Limb (tissue), 2 donors: ENCODE data around the gene UBA52.

Experiments used
- DNase-seq, 2 donors: peaks; one replicate each; pipeline ENCODE4 v3.0.0-alpha.2; 2016; ENCODE audit errors: extremely low spot score in 2 of 2

UBA52 gene

DNA sequence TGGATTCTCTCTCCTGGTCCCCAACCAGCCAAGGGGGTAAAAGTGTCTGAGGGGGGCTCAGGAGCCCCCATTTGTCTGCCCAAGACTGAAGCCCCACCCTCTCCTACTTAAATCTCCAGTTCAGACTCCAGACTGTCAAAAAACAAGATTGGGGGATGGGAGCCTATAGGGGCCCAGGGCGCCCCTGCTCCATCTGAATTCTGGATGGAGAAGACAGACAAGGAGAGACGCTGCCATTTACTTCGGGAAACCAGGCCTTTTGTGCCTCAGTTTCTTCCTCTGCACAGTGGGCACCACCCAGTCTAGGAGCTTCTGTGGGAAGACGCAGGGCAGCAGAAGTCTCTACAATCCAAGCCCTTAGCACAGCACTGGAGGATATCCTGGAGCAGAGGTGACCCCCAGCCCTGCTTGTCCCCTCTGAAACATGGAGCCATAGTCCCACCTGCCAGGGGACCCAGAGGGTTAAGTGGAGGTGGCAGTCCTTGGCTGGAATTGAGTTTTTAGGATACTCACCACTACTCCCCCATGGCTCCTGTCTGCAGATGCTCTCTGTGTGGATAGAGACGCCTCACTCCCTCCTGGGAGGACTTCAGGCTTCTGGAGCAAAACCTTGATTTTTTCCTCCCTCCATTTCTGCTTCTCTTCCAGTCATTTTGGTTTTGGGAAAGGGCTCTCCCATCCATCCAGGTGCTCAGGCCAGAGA, 36.6 kb downstream of the UBA52 start:
- DNase-seq, result no peak

DNA sequence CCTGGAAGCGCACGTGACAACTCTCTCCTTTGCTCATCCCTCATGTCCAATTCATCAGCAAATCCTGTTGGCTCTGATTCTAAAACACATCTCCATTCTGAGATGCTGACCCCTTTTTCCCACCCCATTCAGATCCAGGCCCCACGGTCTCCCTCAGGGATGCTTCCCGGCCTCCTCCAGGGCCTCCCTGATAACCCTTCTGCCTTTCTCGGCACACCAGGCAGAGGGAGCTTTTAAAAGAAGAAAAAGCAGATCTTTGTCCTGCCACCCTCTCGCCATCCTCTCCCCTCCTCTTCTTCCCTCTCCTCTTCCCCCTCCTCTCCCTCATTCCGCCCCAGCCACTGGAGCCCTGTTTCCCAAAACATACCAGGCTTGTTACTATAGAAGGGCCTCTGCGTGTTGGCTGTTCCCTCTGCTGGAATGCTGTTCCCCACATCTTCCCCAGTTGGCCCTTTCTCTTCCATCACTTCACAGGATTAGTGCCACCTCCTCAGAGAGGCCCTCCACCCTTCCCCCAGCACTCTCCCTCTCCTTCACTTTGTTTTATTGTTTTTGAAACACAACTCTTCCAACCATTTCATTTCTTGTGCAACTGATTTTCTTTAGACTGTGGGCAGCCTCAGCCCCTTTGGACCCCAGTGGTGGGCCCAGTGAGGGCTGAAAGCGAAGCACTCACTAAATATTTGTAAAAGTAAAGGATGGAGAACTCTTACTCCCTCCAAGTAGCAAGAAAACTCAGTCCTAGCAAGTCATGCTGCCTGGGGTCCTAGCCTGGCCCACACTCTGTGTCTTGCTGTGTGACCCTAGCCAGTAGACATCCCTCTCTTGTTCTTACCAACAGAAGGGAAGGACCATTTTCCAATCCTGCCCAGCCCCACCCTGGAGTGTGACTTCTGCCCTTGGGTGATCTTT, 37.4 kb downstream of the UBA52 start:
- DNase-seq, result no peak

- no peak for DNase-seq
Measured at GRCh38 chr19:18609717-18610051, 38.0 kb downstream of the UBA52 start.

DNA sequence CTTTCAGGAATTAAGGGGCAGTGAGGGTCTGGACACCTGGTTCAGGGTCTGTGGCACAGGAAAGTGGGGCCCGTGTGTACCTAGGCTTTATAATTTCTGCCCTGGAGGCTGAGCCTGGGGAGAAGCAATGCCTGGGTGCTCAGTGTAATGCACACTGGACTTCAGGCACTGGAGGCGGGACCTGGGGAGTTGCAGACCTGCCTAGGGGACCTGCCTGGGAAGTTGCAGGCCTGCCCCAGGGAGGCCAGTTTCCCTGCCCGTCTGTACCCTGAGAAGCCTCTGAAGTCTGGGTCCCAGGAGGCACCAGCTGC, 38.5 kb downstream of the UBA52 start:
- no peak for DNase-seq

GRCh38 chr19:18610556-18611326, 39.1 kb downstream of the UBA52 start:
- DNase-seq, result no peak

DNA sequence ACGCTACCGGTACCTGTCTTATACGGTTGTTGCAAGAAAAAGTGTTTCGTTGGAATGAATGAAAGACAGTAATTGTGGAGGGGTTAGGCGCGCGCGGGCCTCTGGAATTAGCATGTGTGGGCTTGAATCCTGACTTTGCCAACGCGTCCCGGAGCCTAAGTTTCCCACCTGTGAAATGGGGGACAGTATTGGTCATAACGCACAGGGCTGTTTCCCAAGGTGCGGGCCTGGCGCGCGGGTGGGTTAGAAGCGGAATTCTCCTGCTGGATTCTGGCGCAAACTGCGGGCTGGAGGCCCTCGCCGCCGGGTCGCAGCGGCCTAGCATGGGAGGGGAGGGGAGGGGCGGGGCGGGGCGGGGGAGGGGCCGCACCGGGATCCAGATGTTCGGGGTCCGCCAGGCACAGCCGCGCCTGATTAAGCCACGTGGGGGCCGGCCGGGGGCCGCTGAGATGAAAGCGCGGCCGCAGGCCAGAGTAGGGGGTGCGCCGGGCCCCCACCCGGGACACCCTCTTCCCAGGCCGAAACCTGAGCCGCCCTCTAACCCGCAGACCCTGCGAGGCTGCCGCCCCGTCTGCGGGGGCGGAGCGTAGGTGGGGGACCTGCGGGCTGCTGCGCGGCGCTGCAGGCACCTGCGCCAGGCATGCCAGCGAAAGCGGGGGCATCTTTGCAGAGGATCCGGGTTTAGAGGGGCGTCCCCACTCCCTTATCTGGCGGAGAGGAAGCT, 39.8 kb downstream of the UBA52 start:
- DNase-seq, result no peak

- DNase-seq, result no peak
Measured at GRCh38 chr19:18612051-18612771, 40.6 kb downstream of the UBA52 start.

- DNase-seq, result peak in 1 of 2 donors; percentile 84
Measured at GRCh38 chr19:18612772-18613588, 41.3 kb downstream of the UBA52 start, which contains the start of gene TMEM59L. TSS of gene TMEM59L (plus strand) at chr19:18612870. CDS start at chr19:18612959, 89 bp downstream.

DNA sequence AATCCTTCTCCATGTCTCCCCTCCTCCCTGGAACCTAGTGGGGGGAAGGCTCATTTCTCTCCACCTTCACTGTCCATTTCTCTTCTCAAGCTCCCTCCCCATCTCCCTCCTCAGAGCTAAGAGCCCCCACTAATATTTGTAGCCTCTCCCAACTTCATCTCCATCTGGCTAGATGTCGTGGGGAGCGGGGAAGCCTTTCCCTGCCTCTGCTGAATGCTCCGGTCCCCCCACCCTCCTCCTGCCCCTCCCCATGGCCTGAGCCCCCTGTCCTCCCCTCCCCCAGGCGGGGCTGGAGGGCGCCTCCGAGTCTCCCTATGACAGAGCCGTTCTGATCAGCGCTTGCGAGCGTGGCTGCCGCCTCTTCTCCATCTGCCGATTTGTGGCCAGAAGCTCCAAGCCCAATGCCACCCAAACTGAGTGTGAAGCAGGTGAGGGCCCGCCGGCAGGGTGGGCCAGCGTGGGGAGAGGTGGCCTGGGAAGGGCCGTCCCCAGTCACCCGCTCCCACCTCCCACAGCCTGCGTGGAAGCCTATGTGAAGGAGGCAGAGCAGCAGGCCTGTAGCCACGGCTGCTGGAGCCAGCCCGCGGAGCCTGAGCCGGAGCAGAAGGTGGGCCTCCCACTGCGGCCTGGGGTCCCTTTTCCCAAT, 42.1 kb downstream of the UBA52 start:
- DNase-seq, result no peak

- no peak for DNase-seq
Measured at GRCh38 chr19:18616023-18616422, 44.4 kb downstream of the UBA52 start.

DNA sequence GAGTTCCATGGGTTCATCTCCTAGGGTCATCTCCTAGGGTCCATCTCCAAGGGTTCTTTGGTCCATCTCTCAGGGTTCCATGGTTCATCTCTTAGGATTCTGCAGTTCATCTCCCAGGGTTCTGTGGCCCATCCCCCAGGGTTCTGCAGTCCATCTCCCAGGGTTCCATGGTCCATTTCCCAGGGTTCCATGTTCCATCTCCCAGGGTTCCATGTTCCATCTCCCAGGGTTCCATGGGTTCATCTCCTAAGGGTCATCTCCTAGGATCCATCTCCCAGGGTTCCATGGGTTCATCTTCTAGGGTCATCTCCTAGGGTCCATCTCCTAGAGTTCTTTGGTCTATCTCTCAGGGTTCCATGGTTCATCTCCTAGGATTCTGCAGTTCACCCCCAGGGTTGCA, 45.9 kb downstream of the UBA52 start:
- DNase-seq, result no peak

GRCh38 chr19:18618236-18618635, 46.6 kb downstream of the UBA52 start:
- no peak for DNase-seq

GRCh38 chr19:18620311-18620710, 48.7 kb downstream of the UBA52 start:
- no peak for DNase-seq

GRCh38 chr19:18620902-18621301, 49.2 kb downstream of the UBA52 start:
- DNase-seq, result no peak

DNA sequence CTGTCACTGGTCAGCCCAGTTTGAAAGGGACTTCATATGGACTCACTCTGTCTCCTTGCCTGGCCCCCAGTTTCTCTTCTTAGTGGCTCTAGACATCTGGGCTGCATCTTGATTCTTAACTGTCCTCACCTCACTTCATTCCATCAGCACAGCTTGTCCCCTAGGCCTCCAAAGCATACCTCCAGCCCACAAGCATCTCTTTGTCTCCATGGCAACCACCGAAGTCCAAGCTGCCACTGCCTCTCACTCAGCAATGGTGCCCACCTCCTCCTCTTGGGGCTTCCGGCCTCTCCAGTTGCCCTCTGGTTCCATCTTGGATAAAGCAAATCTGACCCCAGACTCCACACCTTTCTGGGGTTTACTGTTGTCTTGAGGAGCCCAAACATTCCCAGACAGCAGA, 55.2 kb downstream of the UBA52 start:
- no peak for DNase-seq
